Loucy (cell line): Measurements from ENCODE around the gene DOK6.
"Not testable (repeated sequence)": the region's sequence is repeated elsewhere in the genome, so short reads cannot be mapped to it uniquely, and the experiment has no call there.

Source experiments
- H2AFZ ChIP-seq: fragments of 200-600 bp; sonication (generic); 2 replicates; pipeline ENCODE4 v1.6.0; 2016; ENCODE audit warnings: antibody characterized with exemption, mild to moderate bottlenecking, low read length, moderate library complexity
- H3F3A ChIP-seq: fragments of 200-600 bp; 2 replicates; pipeline ENCODE4 v1.6.0; 2016; ENCODE audit warnings: antibody characterized with exemption, low read depth, mild to moderate bottlenecking
- H3K27me3 ChIP-seq: fragments of 200-600 bp; sonication (generic); 2 replicates; pipeline ENCODE4 v1.6.1; 2014; ENCODE audit warnings: low read length, mild to moderate bottlenecking; ENCODE audit not compliant: insufficient read depth, poor library complexity, severe bottlenecking
- H3K36me3 ChIP-seq: fragments of 200-600 bp; sonication (generic); 2 replicates; pipeline ENCODE4 v1.6.1; 2016; ENCODE audit warnings: low read length; ENCODE audit not compliant: insufficient read depth
- H3K4me1 ChIP-seq: fragments of 200-600 bp; sonication (generic); 2 replicates; pipeline ENCODE4 v1.5.1; 2014; ENCODE audit warnings: low read length, mild to moderate bottlenecking; ENCODE audit not compliant: insufficient read depth, poor library complexity, severe bottlenecking
- H3K4me2 ChIP-seq: fragments of 200-600 bp; sonication (generic); 2 replicates; pipeline ENCODE4 v1.6.0; 2014; ENCODE audit warnings: antibody characterized with exemption, low read length, low read depth, mild to moderate bottlenecking; ENCODE audit not compliant: poor library complexity, severe bottlenecking
- H3K4me3 ChIP-seq: fragments of 200-600 bp; sonication (generic); 2 replicates; pipeline ENCODE4 v1.5.1; 2014; ENCODE audit warnings: low read length, mild to moderate bottlenecking, mixed read lengths; ENCODE audit not compliant: poor library complexity, severe bottlenecking
- H3K79me2 ChIP-seq: fragments of 200-600 bp; sonication (generic); 2 replicates; pipeline ENCODE4 v1.6.1; 2014; ENCODE audit warnings: low read length; ENCODE audit not compliant: insufficient read depth
- H3K9ac ChIP-seq: fragments of 200-600 bp; sonication (generic); 2 replicates; pipeline ENCODE4 v1.6.0; 2014; ENCODE audit warnings: mild to moderate bottlenecking, low read depth, low read length, moderate library complexity; ENCODE audit not compliant: poor library complexity, severe bottlenecking
- H3K9me2 ChIP-seq: fragments of 200-600 bp; sonication (generic); replicated peaks from 2 replicates; pipeline ENCODE4 v1.6.1; 2016; ENCODE audit warnings: low read depth, low read length, mixed read lengths
- H3K9me3 ChIP-seq: fragments of 200-600 bp; sonication (generic); 2 replicates; pipeline ENCODE4 v1.6.1; 2014; ENCODE audit warnings: mild to moderate bottlenecking, antibody characterized with exemption, low read length, low read depth; ENCODE audit not compliant: insufficient read depth
- H4K20me1 ChIP-seq: fragments of 200-600 bp; sonication (generic); 2 replicates; pipeline ENCODE4 v1.6.0; 2014; ENCODE audit warnings: antibody characterized with exemption, low read length, mild to moderate bottlenecking; ENCODE audit not compliant: insufficient read depth, poor library complexity, severe bottlenecking
- EZH2phosphoT487 ChIP-seq: fragments of 200-600 bp; IDR thresholded peaks from 2 replicates; pipeline ENCODE4 v1.6.1; 2018; ENCODE audit warnings: antibody characterized with exemption, mild to moderate bottlenecking, moderate library complexity, borderline replicate concordance
- TF ChIP-seq, protein P1 (sequence below): fragments of 200-600 bp; sonication (generic); conservative IDR thresholded peaks from 2 replicates; pipeline ENCODE4 v1.5.1; 2014; ENCODE audit warnings: mild to moderate bottlenecking, antibody characterized with exemption, low read length

The DOK6 gene

DNA sequence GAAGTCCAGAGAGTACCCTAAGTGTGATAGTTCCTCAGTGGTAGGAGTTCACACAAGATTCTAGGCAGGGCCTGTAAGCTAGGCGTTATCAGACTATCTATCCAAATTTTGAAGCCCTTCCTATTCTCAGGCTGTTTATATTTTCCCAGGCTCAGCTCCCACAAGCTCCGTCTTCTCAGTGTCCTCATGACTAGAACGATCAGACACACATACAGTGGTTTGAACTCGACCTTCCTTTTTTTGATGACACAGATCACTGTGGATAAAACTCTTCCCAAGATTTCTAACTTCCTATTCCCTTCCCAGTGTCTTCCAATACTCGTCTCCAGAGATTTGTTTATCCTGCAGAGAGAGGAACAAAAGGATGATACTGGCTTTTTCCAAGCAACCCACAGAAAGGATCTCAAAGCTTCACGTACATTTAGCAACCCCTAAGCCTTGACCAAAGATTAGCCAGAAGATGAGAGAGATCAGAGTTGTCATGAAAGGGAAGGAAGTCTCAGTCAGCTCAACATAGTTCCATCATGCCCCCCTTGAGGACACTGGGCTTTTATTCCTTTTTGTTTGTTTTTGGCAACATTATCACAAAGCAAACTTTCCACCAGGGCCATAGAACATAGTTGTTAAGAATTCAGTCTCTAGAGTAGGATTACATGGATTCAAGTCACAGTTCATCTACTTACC, 42.3 kb upstream of the DOK6 start:
- Histone ChIP-seq H2AFZ (no peak overlapping the region), H3K9me3 (no peaks in the 10 kb centered on the region), H3K4me3 (no peak overlapping the region), H3K27me3 (no peaks in the 10 kb centered on the region), H4K20me1 (no peaks in the 10 kb centered on the region), H3K36me3 (no peaks in the 10 kb centered on the region), H3K4me2 (no peak overlapping the region), H3F3A (no peaks in the 10 kb centered on the region), H3K79me2 (no peaks in the 10 kb centered on the region), H3K4me1 (no peaks in the 10 kb centered on the region), H3K9me2 (no peaks in the 10 kb centered on the region), H3K9ac (no peak overlapping the region)
- TF ChIP-seq EZH2phosphoT487: no peak
- TF ChIP-seq, protein P1, sequence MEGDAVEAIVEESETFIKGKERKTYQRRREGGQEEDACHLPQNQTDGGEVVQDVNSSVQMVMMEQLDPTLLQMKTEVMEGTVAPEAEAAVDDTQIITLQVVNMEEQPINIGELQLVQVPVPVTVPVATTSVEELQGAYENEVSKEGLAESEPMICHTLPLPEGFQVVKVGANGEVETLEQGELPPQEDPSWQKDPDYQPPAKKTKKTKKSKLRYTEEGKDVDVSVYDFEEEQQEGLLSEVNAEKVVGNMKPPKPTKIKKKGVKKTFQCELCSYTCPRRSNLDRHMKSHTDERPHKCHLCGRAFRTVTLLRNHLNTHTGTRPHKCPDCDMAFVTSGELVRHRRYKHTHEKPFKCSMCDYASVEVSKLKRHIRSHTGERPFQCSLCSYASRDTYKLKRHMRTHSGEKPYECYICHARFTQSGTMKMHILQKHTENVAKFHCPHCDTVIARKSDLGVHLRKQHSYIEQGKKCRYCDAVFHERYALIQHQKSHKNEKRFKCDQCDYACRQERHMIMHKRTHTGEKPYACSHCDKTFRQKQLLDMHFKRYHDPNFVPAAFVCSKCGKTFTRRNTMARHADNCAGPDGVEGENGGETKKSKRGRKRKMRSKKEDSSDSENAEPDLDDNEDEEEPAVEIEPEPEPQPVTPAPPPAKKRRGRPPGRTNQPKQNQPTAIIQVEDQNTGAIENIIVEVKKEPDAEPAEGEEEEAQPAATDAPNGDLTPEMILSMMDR: no peak

DNA sequence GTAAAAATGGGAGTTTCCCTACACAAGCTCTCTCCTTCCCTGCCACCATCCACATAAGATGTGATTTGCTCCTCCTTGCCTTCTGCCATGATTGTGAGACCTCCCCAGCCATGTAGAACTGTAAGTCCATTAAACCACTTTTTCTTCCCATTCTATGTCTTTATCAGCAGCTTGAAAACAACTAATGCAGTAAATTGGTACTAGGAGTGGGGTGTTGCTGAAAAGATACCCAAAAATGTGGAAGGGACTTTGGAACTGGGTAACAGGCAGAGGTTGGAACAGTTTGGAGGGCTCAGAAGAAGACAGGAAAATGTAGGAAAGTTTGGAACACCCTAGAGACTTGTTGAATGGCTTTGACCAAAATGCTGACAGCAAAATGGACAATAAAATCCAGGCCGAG, 40.9 kb upstream of the DOK6 start:
- H3K9ac ChIP-seq, H3F3A ChIP-seq, H3K27me3 ChIP-seq, H3K4me3 ChIP-seq, H3K79me2 ChIP-seq, H3K9me3 ChIP-seq, H4K20me1 ChIP-seq, H3K9me2 ChIP-seq, H3K4me2 ChIP-seq, H2AFZ ChIP-seq, H3K36me3 ChIP-seq, H3K4me1 ChIP-seq: not testable (repeated sequence)

DNA sequence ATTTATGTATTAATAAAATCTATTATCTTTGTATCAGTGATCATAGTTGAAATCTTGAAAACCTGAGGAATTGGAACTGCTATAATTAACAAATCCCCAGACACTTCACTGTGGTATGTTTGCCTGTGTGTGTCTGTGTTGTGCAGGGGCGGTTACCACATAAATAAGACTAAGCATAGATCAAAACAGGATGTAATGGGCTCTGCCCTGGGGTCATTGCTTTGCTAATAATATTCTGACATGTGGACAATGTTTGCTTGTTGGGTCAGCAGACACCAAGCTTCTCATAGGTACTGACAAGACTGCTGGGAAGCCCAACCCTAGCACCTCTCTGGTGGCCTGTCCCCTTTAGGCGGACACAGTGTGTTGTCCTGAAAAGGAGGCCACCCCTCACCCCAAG, 35.8 kb upstream of the DOK6 start:
- Histone ChIP-seq H4K20me1 (no peaks in the 10 kb centered on the region), H3K4me3 (no peak overlapping the region), H3K4me2 (no peak overlapping the region), H3K9me2 (no peaks in the 10 kb centered on the region), H3F3A (no peaks in the 10 kb centered on the region), H2AFZ (no peak overlapping the region), H3K36me3 (no peaks in the 10 kb centered on the region), H3K27me3 (no peaks in the 10 kb centered on the region), H3K79me2 (no peaks in the 10 kb centered on the region), H3K4me1 (no peaks in the 10 kb centered on the region), H3K9me3 (no peaks in the 10 kb centered on the region), H3K9ac (no peak overlapping the region)
- TF ChIP-seq, protein P1: no peak
- no peak for TF ChIP-seq EZH2phosphoT487

DNA sequence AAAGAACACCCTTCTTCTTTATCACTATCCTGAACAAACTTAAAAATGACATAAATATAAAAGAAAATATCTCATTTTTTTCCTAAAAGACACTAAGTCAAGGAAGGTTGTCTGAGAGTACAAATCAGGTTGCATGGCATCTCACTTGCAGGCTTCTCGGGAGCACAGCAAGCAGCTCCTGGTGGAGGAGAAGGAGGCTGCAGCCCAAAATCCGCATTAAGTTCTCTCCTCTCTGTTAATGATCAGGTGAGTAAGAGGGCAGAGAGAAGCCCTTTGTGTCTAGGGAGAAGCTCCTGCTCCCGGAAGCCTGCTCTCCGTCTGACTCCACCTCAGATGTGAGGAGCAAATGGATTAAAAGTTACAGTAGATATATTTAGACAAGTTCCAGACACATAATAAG, 35.0 kb upstream of the DOK6 start:
- TF ChIP-seq, protein P1: no peak
- TF ChIP-seq EZH2phosphoT487: no peak
- Histone ChIP-seq H3K9ac (no peak overlapping the region), H3K4me3 (no peak overlapping the region), H3K27me3 (no peaks in the 10 kb centered on the region), H3K4me1 (no peaks in the 10 kb centered on the region), H3F3A (no peaks in the 10 kb centered on the region), H4K20me1 (no peaks in the 10 kb centered on the region), H3K4me2 (no peak overlapping the region), H3K79me2 (no peaks in the 10 kb centered on the region), H2AFZ (no peak overlapping the region), H3K36me3 (no peaks in the 10 kb centered on the region), H3K9me3 (no peaks in the 10 kb centered on the region), H3K9me2 (no peaks in the 10 kb centered on the region)
